Small intestine (tissue), 7 donors: Measurements from ENCODE around the gene RRM2. TPM values are rescaled to one million over a fixed set of nuclear protein-coding genes. Genes with fewer than 3 reads are reported as not detected.
A peak's percentile ranks its signal among the peaks of the same experiment; 100 is the strongest.

Source experiments
- DNase-seq, 2 donors: peaks; one replicate each; pipeline versions ENCODE4 v3.0.0 to v3.0.0-alpha.2; 2013
- FAIRE-seq: peaks from 2 replicates; lab custom pipeline; 2012; peaks lifted over from hg19 to GRCh38; lab: Jason Lieb, UNC
- H3K27ac ChIP-seq, 3 donors: one replicate each; pipeline ENCODE4 v1.5.1; 2013; ENCODE audit warnings: low read length in 2 of 3, mild to moderate bottlenecking in 2 of 3, control low read depth in 1 of 3, inconsistent platforms in 1 of 3, low read depth in 1 of 3, moderate library complexity in 1 of 3
- H3K27me3 ChIP-seq, 3 donors: one replicate each; pipeline ENCODE4 v1.6.1; 2013; ENCODE audit warnings: low read length in 3 of 3, inconsistent platforms in 1 of 3; ENCODE audit not compliant: control insufficient read depth in 3 of 3, insufficient read depth in 3 of 3
- H3K36me3 ChIP-seq, 3 donors: one replicate each; pipeline ENCODE4 v1.6.1; 2013; ENCODE audit warnings: low read length in 3 of 3, inconsistent platforms in 1 of 3, low read depth in 1 of 3, mild to moderate bottlenecking in 1 of 3, moderate library complexity in 1 of 3; ENCODE audit not compliant: control insufficient read depth in 3 of 3, insufficient read depth in 2 of 3
- H3K4me1 ChIP-seq, 3 donors: one replicate each; pipeline ENCODE4 v1.6.1; 2013; ENCODE audit warnings: low read length in 2 of 3, inconsistent platforms in 1 of 3, low read depth in 1 of 3, mild to moderate bottlenecking in 1 of 3, moderate library complexity in 1 of 3; ENCODE audit not compliant: control insufficient read depth in 3 of 3, insufficient read depth in 2 of 3
- H3K4me3 ChIP-seq, 3 donors: one replicate each; pipeline ENCODE4 v1.5.1; 2013; ENCODE audit warnings: low read length in 3 of 3, control low read depth in 1 of 3, inconsistent platforms in 1 of 3, low read depth in 1 of 3, mild to moderate bottlenecking in 1 of 3, moderate library complexity in 1 of 3
- H3K9me3 ChIP-seq, 2 donors: one replicate each; pipeline ENCODE4 v1.6.1; 2013; ENCODE audit warnings: low read depth in 1 of 2, low read length in 1 of 2; ENCODE audit not compliant: control insufficient read depth in 2 of 2, insufficient read depth in 1 of 2
- WGBS, 3 donors: extraction: QIAGEN DNeasy Blood & Tissue Kit; methylation state at CpG; one replicate each; pipeline ENCODE4 v1.1.7; 2013; 5-methylcytosine and 5-hydroxymethylcytosine counted together
- polyA plus RNA-seq, 4 donors: library from polyadenylated mRNA; stranded (reverse) in 3 of 4; unstranded in 1 of 4; fragments of 200-250 nt in 3 of 4; fragments of 120-200 nt in 1 of 4; gene quantifications; one replicate each; pipeline versions ENCODE4 v1.2.1 to v1.2.3, GENCODE V29; 2013
- donor health status: healthy with polysubstance abuse.
- donor health status: control.
- donor health status: control.
- donor health status: Bipolar disorder and iron deficiency.
- donor health status: healthy.

RRM2 gene
- polyA plus RNA-seq, 4 donors: 5.4 to 62.9 (median 19.9) TPM

GRCh38 chr2:10170256-10170655, 47.7 kb downstream of the RRM2 start:
- FAIRE-seq: no peak
- no peaks in the 10 kb centered on the region for H3K27me3 ChIP-seq
- H3K27ac ChIP-seq: no peak overlapping the region
- no peaks in the 10 kb centered on the region for H3K9me3 ChIP-seq
- H3K4me1 ChIP-seq: peaks cover 0 to 23% (median 0%) of the 10 kb centered on the region in 3 donors
- H3K36me3 ChIP-seq: peaks cover 0 to 16% (median 0%) of the 10 kb centered on the region in 3 donors
- DNase-seq: no peak
- 41 to 61% (median 59%) methylated on average over 9 of the region's 9 CpGs for WGBS, 3 donors
- no peak overlapping the region for H3K4me3 ChIP-seq

DNA sequence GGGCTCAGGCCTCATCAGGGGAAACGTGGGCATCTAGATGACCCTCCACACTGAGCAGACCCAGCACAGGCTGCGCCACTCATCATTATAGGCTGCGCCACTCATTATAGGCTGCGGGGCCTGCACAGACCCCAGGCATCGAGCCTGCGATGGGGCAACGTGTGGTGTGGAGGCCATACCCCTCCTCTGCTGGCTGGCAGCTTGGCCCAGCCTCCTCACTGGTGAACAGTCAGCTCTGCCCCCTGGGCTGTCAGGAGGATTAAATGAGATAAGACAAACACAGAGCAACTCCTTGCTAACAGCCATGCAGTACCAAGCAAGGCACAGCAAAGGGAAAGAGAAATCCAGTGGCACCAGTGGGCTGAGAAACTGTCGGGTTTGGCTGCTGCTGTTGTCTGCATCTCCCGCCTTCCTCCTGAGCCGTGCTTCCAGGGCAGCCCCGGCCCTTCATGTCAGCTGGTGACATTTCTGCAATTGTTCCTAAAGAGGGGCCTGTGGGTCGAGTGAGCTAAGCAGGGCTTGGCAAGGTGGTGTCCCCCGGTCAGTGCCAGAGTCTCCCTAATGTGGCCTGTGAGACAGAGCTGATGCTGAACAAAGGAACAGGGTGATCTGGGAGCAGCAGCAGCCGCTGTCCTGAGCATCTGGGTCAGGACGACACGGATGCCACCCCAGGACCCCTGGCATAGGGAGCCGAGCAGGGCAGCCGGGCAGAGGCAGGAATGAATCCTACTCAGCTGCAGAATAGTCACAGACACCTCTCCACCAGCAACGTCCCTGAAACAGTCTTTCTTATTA, 48.7 kb downstream of the RRM2 start:
- WGBS, 3 donors: 88 to 92% (median 90%) methylated on average over 19 of the region's 19 CpGs
- DNase-seq (no peak), FAIRE-seq (no peak)

DNA sequence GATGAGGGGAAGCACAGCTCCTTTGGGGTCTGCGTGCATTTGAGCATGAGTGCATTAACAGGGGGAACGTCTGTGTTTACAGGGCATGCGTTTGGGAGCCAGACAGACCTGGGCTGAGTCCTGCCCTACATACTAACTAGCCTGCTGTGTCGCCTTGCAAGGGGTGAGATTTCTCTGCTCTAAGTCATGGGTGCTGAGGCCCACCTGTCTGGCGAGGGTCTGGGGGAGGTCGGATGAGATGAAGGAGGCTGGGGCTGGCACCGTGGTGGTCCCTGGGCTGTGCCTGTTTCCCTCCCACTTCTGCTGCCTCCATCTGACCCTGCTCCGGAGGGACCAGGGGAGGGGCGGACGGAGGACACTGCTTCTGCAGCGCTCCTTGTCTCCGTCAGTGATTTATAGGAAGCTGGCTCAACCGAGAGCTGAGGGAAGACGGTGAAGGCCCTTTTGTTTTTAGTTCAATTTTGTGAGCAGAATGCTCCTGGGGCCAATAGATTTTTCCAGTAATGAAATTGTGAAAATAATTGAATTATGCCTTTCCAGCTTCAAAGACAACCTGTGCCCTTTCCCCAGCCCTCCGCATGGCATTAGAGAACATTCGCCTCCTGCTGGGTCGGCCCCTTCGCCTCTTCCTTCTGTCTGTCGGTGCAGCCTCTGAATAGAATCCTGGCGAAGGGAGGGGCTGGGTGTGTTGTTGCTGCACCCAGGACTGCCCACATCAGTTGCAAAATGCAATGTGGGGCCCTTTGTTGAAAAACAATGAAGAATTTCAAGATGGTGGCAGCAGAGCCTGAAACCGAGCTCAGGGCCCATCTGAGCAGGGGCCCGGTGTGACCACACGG, 49.7 kb downstream of the RRM2 start:
- DNase-seq (no peak), FAIRE-seq (no peak)
- Histone ChIP-seq H3K4me1 (peaks cover 0 to 21% (median 0%) of the 10 kb centered on the region in 3 donors), H3K27me3 (no peaks in the 10 kb centered on the region), H3K9me3 (no peaks in the 10 kb centered on the region), H3K4me3 (no peak overlapping the region), H3K36me3 (peaks cover 0 to 7% (median 0%) of the 10 kb centered on the region in 3 donors), H3K27ac (no peak overlapping the region)
- WGBS, 3 donors: 87 to 93% (median 92%) methylated on average over 23 of the region's 23 CpGs

More for the DNA sequence above, 48.7 kb downstream of the RRM2 start:
- H3K4me3 ChIP-seq: no peak overlapping the region
- H3K4me1 ChIP-seq: peaks cover 0 to 23% (median 0%) of the 10 kb centered on the region in 3 donors
- H3K9me3 ChIP-seq: no peaks in the 10 kb centered on the region
- peaks cover 0 to 7% (median 0%) of the 10 kb centered on the region in 3 donors for H3K36me3 ChIP-seq
- no peak overlapping the region for H3K27ac ChIP-seq
- no peaks in the 10 kb centered on the region for H3K27me3 ChIP-seq

- Histone ChIP-seq H3K4me1 (peaks cover 0 to 13% (median 0%) of the 10 kb centered on the region in 3 donors), H3K27me3 (no peaks in the 10 kb centered on the region), H3K4me3 (no peak overlapping the region), H3K36me3 (peaks cover 0 to 7% (median 0%) of the 10 kb centered on the region in 3 donors), H3K9me3 (peaks cover 0 to under 1% of the 10 kb centered on the region in 2 donors), H3K27ac (no peak overlapping the region)
- FAIRE-seq (no peak), DNase-seq (no peak)
- 95 to 96% (median 95%) methylated on average over 17 to 22 of the region's 22 CpGs for WGBS, 3 donors
These were observed 50.9 kb downstream of the RRM2 start for GRCh38 chr2:10173258-10174005.

DNA sequence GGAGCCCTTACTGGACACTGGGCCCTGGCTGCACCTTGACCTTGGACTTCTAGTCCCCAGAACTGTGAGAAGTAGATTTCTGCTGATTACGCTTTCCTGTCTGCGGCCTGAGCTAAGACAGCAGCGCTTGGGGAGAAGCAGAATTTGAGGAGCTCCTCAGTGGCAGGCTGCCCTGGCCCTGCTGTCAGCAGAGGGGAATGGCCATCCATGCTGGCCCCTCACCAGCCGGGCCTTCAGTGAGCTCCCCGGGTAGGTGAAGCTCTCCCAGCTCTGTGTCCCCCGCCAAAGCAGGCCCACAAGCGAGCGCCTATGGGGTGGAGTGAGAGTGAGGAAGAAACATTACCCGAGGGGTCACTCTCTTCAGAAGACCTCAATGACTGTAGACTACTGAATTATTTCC, 51.6 kb downstream of the RRM2 start:
- H3K27ac ChIP-seq: no peak overlapping the region
- peaks cover 0 to 7% (median 0%) of the 10 kb centered on the region in 3 donors for H3K36me3 ChIP-seq
- H3K4me3 ChIP-seq: no peak overlapping the region
- no peaks in the 10 kb centered on the region for H3K27me3 ChIP-seq
- FAIRE-seq (no peak), DNase-seq (peak in 1 of 2 donors; percentile 24)
- peaks cover 0 to 4% of the 10 kb centered on the region in 2 donors for H3K9me3 ChIP-seq
- peaks cover 0 to 12% (median 0%) of the 10 kb centered on the region in 3 donors for H3K4me1 ChIP-seq
- 88 to 93% (median 92%) methylated on average over 9 of the region's 9 CpGs for WGBS, 3 donors

DNA sequence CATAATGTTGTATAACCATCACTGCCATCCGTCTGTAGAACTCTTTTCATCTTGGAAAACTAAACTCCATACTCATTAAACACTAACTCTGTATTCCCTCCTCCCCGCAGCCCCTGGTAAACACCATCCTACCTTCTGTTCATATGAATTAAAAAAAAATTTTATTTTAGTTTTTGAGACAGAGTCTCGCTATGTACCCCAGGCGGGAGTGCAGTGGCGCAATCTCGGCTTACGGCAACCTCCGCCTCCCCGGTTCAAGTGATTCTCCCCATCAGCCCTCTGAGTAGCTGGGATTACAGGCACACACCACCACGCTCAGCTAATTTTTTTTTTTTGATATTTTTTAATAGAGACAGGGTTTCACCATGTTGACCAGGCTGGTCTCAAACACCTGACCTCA, 52.9 kb downstream of the RRM2 start:
- DNase-seq (no peak), FAIRE-seq (no peak)
- WGBS, 3 donors: 93 to 98% (median 97%) methylated on average over 10 of the region's 10 CpGs

DNA sequence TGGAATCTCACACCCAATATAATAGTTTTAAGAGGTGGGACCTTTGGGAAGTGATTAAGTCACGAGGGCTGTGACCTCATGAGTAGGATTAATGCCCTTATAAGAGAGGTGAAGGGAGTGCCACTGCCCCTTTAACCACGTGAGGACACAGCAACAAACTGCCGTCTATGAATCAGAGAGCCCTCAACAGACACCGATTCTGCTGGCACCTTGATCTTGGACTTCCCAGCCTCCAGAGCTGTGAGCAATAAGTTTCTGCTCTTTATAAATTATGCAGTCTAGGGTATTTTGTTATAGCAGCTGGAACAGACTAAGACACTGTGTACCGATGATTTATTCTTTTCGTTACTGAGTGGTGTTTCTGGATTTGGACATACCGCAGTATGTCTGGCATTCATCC, 56.2 kb downstream of the RRM2 start:
- peaks cover 0 to 7% of the 10 kb centered on the region in 2 donors for H3K9me3 ChIP-seq
- 95 to 96% (median 96%) methylated on average over 7 of the region's 7 CpGs for WGBS, 3 donors
- H3K27me3 ChIP-seq: no peaks in the 10 kb centered on the region
- FAIRE-seq (no peak), DNase-seq (no peak)
- no peak overlapping the region for H3K27ac ChIP-seq
- H3K4me1 ChIP-seq: peaks cover 0 to 3% (median 0%) of the 10 kb centered on the region in 3 donors
- peaks cover 0 to 6% (median 0%) of the 10 kb centered on the region in 3 donors for H3K36me3 ChIP-seq
- no peak overlapping the region for H3K4me3 ChIP-seq

More for the DNA sequence above, 52.9 kb downstream of the RRM2 start:
- Histone ChIP-seq H3K9me3 (peaks cover 0 to 4% of the 10 kb centered on the region in 2 donors), H3K4me3 (no peak overlapping the region), H3K4me1 (peaks cover 0 to 4% (median 0%) of the 10 kb centered on the region in 3 donors), H3K27me3 (no peaks in the 10 kb centered on the region), H3K36me3 (peaks cover 0 to 4% (median 0%) of the 10 kb centered on the region in 3 donors), H3K27ac (no peak overlapping the region)
